HL-60 (cell line): Measurements from ENCODE around the gene KCNAB1.

Experiments
- DNase-seq, 2 experiments: peaks; one replicate each; pipeline ENCODE4 v3.0.0-alpha.2; 2010 to 2020; ENCODE audit warnings: low read depth in 1 of 2, low spot score in 1 of 2
- H3K27ac ChIP-seq: fragments of 250-450 bp; sonication (Bioruptor Pico); replicated peaks from 2 replicates; pipeline ENCODE4 v1.5.1; 2020; ENCODE audit warnings: mild to moderate bottlenecking, moderate library complexity
- H3K27me3 ChIP-seq: fragments of 250-450 bp; sonication (Bioruptor Pico); 2 replicates; pipeline ENCODE4 v1.5.1; 2021; ENCODE audit warnings: mild to moderate bottlenecking, moderate library complexity; ENCODE audit not compliant: insufficient read depth, poor library complexity, severe bottlenecking
- H3K4me3 ChIP-seq: replicated peaks from 2 replicates; pipeline ENCODE4 v1.5.1; 2011; ENCODE audit warnings: mild to moderate bottlenecking, control low read depth, low read length; ENCODE audit not compliant: insufficient read depth
- GABPA ChIP-seq: IDR thresholded peaks from 2 replicates; pipeline ENCODE4 v1.6.1; 2012; ENCODE audit warnings: low read depth
- POLR2AphosphoS5 ChIP-seq: IDR thresholded peaks from 2 replicates; pipeline ENCODE4 v1.6.1; 2012; ENCODE audit warnings: low read depth
- REST ChIP-seq: IDR thresholded peaks from 2 replicates; pipeline ENCODE4 v1.6.1; 2012; ENCODE audit warnings: low read depth; ENCODE audit not compliant: insufficient replicate concordance
- SPI1 ChIP-seq: IDR thresholded peaks from 2 replicates; pipeline ENCODE4 v1.6.1; 2012; ENCODE audit warnings: low read depth, mild to moderate bottlenecking, borderline replicate concordance
- TF ChIP-seq, protein P1 (sequence below): IDR thresholded peaks from one replicate; pipeline ENCODE4 v1.5.1; 2011; ENCODE audit warnings: low read length, control low read depth, inconsistent platforms; ENCODE audit not compliant: insufficient read depth

The KCNAB1 gene

DNA sequence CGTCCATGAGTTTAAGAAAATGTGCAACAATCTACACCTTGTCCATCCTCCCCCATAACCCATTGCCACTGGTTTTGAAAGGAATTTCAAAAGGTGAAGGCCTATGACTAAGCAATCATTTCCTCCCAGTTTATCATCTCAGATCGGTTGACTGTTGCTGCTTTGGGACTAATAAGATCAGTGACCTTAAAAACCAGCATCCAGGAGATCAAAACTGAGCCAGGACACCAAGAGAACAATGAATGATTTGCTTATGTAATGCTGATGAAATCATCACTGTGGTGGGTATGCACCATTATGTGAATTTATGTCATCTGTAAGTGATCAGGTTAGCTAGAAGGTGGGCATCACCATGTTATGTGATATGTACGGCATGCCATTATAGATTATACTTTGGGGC lies 239.0 kb downstream of the KCNAB1 start:
- DNase-seq = no peak
- Histone ChIP-seq H3K4me3 (no peak overlapping the region), H3K27me3 (no peaks in the 10 kb centered on the region), H3K27ac (no peak overlapping the region)
- no peak for TF ChIP-seq SPI1
- TF ChIP-seq POLR2AphosphoS5 = no peak
- TF ChIP-seq, protein P1, sequence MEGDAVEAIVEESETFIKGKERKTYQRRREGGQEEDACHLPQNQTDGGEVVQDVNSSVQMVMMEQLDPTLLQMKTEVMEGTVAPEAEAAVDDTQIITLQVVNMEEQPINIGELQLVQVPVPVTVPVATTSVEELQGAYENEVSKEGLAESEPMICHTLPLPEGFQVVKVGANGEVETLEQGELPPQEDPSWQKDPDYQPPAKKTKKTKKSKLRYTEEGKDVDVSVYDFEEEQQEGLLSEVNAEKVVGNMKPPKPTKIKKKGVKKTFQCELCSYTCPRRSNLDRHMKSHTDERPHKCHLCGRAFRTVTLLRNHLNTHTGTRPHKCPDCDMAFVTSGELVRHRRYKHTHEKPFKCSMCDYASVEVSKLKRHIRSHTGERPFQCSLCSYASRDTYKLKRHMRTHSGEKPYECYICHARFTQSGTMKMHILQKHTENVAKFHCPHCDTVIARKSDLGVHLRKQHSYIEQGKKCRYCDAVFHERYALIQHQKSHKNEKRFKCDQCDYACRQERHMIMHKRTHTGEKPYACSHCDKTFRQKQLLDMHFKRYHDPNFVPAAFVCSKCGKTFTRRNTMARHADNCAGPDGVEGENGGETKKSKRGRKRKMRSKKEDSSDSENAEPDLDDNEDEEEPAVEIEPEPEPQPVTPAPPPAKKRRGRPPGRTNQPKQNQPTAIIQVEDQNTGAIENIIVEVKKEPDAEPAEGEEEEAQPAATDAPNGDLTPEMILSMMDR = no peak
- no peak for TF ChIP-seq GABPA
- TF ChIP-seq REST = no peak

DNA sequence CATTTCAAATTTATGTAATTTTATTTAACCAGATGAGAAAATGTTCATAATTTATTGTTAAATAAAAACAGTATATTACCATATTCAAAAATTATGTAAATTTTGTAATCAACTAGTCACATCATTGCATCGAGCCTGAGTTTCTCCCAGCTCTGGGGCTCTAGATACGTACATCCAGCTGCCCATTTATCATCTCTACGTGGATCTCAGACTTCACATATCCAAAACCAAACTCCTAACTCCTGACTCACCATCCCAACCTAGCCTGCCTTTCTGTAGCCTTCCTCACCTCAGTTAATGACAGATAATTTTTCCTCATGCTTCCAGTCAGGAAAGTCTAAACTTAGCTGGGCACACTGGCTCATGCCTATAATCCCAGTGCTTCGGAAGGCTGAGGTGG lies 239.7 kb downstream of the KCNAB1 start:
- Histone ChIP-seq H3K4me3 (no peak overlapping the region), H3K27ac (no peak overlapping the region), H3K27me3 (peaks cover 3% of the 10 kb centered on the region)
- no peak for DNase-seq
- TF ChIP-seq POLR2AphosphoS5 (no peak), GABPA (no peak), SPI1 (no peak), REST (no peak)
- TF ChIP-seq, protein P1 = no peak

DNA sequence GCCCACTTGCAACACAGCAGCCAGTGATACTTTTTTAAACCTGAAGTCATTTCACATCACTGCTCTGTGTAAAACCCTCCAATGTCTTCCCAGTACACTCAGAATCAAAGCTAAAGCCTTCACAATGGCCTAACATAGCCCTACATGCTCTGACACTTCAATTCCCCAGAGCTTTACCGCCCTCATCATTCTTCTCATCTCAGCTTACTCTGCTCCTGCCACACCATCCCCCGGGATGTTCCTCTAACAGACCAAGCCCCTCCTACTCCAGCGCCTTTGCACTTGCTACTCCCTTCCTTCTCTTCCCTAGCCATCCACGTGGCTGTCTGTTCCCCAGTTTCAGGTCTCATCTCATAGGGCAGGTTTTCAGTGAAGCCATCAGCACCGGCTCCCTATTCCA lies 240.6 kb downstream of the KCNAB1 start:
- Histone ChIP-seq H3K4me3 (no peak overlapping the region), H3K27me3 (peaks cover 3% of the 10 kb centered on the region), H3K27ac (no peak overlapping the region)
- TF ChIP-seq, protein P1 = no peak
- TF ChIP-seq REST (no peak), GABPA (no peak), POLR2AphosphoS5 (no peak), SPI1 (no peak)
- no peak for DNase-seq
